PC-3 (cell line): ENCODE results near the gene LRP2. TPM values are rescaled to one million over a fixed set of nuclear protein-coding genes. Genes with fewer than 3 reads are reported as not detected.

Experiments used
- ATAC-seq: fragments of 200-7000 bp; cut with Tn5 transposase; 2 replicates; pipeline ENCODE4 v1.9.1; 2020; ENCODE audit warnings: mild to moderate bottlenecking, moderate library complexity
- BruUV-seq: library from RNA; stranded (reverse); fragments of 400-500 nt; replicated peaks from 2 replicates; lab custom pipeline; 2021; lab: Mats Ljungman, UMichigan
- CTCF ChIA-PET: fragments of 300-600 bp; sonication (Branson Sonifier 250); formaldehyde crosslinking; loops from one replicate; lab custom pipeline; 2022; ENCODE audit warnings: antibody characterized with exemption; lab: Charles Lee
- POLR2A ChIA-PET: fragments of 300-600 bp; sonication (Branson Sonifier 250); formaldehyde crosslinking; loops from one replicate; lab custom pipeline; 2022; ENCODE audit warnings: antibody characterized with exemption; ENCODE audit not compliant: unreplicated experiment; lab: Charles Lee
- DNase-seq: peaks from one replicate; pipeline ENCODE4 v3.0.0-alpha.2; 2015
- H2AFZ ChIP-seq: fragments of 300-600 bp; sonication (generic); 2 replicates; pipeline ENCODE4 v1.6.0; 2016; ENCODE audit warnings: antibody characterized with exemption, low read length
- H3F3A ChIP-seq: fragments of 300-600 bp; sonication (generic); one replicate; pipeline ENCODE4 v1.6.0; 2017; ENCODE audit warnings: antibody characterized with exemption, low read length, control low read depth, mild to moderate bottlenecking; ENCODE audit not compliant: unreplicated experiment
- H3K27ac ChIP-seq: fragments of 300-600 bp; sonication (generic); 2 replicates; pipeline ENCODE4 v1.5.1; 2016; ENCODE audit warnings: mild to moderate bottlenecking, low read length
- H3K27me3 ChIP-seq: fragments of 300-600 bp; sonication (generic); 2 replicates; pipeline ENCODE4 v1.6.1; 2016; ENCODE audit warnings: low read length, mixed read lengths
- H3K36me3 ChIP-seq: fragments of 300-600 bp; sonication (generic); 2 replicates; pipeline ENCODE4 v1.6.1; 2016; ENCODE audit warnings: low read depth, mixed run types, low read length, mixed read lengths
- H3K4me1 ChIP-seq: fragments of 300-600 bp; sonication (generic); 2 replicates; pipeline ENCODE4 v1.5.1; 2016; ENCODE audit warnings: low read length; ENCODE audit not compliant: insufficient read depth
- H3K4me2 ChIP-seq: fragments of 300-600 bp; sonication (generic); 2 replicates; pipeline ENCODE4 v1.6.0; 2016; ENCODE audit warnings: low read length
- H3K4me3 ChIP-seq: fragments of 300-600 bp; sonication (generic); 2 replicates; pipeline ENCODE4 v1.5.1; 2016; ENCODE audit warnings: mild to moderate bottlenecking, low read length, mixed read lengths
- H3K79me2 ChIP-seq: fragments of 300-600 bp; sonication (generic); 2 replicates; pipeline ENCODE4 v1.6.1; 2017; ENCODE audit warnings: low read length, mixed read lengths
- H3K9ac ChIP-seq: fragments of 300-600 bp; sonication (generic); 2 replicates; pipeline ENCODE4 v1.6.0; 2016; ENCODE audit warnings: mild to moderate bottlenecking, low read length
- H3K9me2 ChIP-seq: fragments of 300-600 bp; sonication (generic); replicated peaks from 2 replicates; pipeline ENCODE4 v1.6.1; 2016; ENCODE audit warnings: mixed run types, low read length, mixed read lengths
- H3K9me3 ChIP-seq: fragments of 300-600 bp; sonication (generic); 2 replicates; pipeline ENCODE4 v1.6.1; 2016; ENCODE audit warnings: low read length, mixed read lengths
- H4K20me1 ChIP-seq: fragments of 300-600 bp; sonication (generic); 2 replicates; pipeline ENCODE4 v1.6.1; 2016; ENCODE audit warnings: low read length, mixed read lengths
- EZH2 ChIP-seq: fragments of 300-600 bp; sonication (generic); IDR thresholded peaks from one replicate; pipeline ENCODE4 v1.6.1; 2017; ENCODE audit warnings: antibody characterized with exemption, mild to moderate bottlenecking, low read length; ENCODE audit not compliant: unreplicated experiment
- EZH2phosphoT487 ChIP-seq: fragments of 300-600 bp; sonication (generic); IDR thresholded peaks from 2 replicates; pipeline ENCODE4 v1.6.1; 2018; ENCODE audit warnings: mild to moderate bottlenecking, antibody characterized with exemption, low read length, borderline replicate concordance
- intact Hi-C: fragments of 100-400 bp; cut with micrococcal nuclease; formaldehyde crosslinking; loops from 2 replicates; pipeline ENCODE4 v1.9.0; 2023
- total RNA-seq: library from RNA; depleted of rRNA; stranded (reverse); fragments of >200 nt; gene quantifications from 2 replicates; pipeline ENCODE4 v1.2.3, GENCODE V29; 2014
- TF ChIP-seq, protein P1 (sequence below): fragments of 300-600 bp; sonication (generic); conservative IDR thresholded peaks from 2 replicates; pipeline ENCODE4 v1.5.1; 2017; ENCODE audit warnings: antibody characterized with exemption, low read depth, mild to moderate bottlenecking, low read length

The LRP2 gene
- total RNA-seq, 1 experiment from 2014 or later = not detected

DNA sequence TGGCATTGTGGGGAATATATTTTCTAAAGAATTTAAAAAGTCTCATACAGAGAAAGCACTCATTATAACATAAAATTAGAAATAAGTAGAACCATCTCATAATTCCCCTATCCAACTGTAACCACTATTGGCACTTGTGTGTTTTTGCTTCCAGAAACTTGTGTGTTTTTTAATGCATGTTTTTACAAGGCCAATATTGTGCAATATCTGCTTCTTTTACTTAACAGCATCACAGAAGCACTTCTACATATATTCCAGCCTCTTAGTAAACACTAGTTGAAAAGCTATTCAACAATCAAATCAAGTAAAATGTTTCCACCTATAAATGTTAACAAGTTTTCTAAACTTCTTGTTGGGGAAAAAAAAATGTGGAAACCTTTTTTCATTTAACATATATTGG lies 132.7 kb downstream of the LRP2 start:
- H3K9me3 ChIP-seq = no peaks in the 10 kb centered on the region
- TF ChIP-seq, protein P1, sequence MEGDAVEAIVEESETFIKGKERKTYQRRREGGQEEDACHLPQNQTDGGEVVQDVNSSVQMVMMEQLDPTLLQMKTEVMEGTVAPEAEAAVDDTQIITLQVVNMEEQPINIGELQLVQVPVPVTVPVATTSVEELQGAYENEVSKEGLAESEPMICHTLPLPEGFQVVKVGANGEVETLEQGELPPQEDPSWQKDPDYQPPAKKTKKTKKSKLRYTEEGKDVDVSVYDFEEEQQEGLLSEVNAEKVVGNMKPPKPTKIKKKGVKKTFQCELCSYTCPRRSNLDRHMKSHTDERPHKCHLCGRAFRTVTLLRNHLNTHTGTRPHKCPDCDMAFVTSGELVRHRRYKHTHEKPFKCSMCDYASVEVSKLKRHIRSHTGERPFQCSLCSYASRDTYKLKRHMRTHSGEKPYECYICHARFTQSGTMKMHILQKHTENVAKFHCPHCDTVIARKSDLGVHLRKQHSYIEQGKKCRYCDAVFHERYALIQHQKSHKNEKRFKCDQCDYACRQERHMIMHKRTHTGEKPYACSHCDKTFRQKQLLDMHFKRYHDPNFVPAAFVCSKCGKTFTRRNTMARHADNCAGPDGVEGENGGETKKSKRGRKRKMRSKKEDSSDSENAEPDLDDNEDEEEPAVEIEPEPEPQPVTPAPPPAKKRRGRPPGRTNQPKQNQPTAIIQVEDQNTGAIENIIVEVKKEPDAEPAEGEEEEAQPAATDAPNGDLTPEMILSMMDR = no peak
- TF ChIP-seq EZH2phosphoT487 (no peak), EZH2 (no peak)
- intact Hi-C loops = no loop called here
- ChIA-PET POLR2A (no interaction called here), CTCF (no interaction called here)
- no peaks in the 10 kb centered on the region for H3F3A ChIP-seq
- H3K27me3 ChIP-seq = peaks cover 53% of the 10 kb centered on the region
- H3K4me2 ChIP-seq = no peak overlapping the region
- no peaks in the 10 kb centered on the region for H3K4me1 ChIP-seq
- no peak overlapping the region for H3K4me3 ChIP-seq
- H3K79me2 ChIP-seq = no peaks in the 10 kb centered on the region
- no peak overlapping the region for H3K9ac ChIP-seq
- H3K9me2 ChIP-seq = no peaks in the 10 kb centered on the region
- ATAC-seq (no peak), DNase-seq (no peak)
- H3K36me3 ChIP-seq = no peaks in the 10 kb centered on the region
- BruUV-seq = no TSS peak
- H2AFZ ChIP-seq = no peak overlapping the region
- no peaks in the 10 kb centered on the region for H4K20me1 ChIP-seq
- H3K27ac ChIP-seq = no peak overlapping the region

- H3K79me2 ChIP-seq = no peaks in the 10 kb centered on the region
- no peaks in the 10 kb centered on the region for H3K9me2 ChIP-seq
- no peaks in the 10 kb centered on the region for H3K9me3 ChIP-seq
- H3K36me3 ChIP-seq = no peaks in the 10 kb centered on the region
- no peak for DNase-seq
- ATAC-seq = no peak
- no peak overlapping the region for H3K4me2 ChIP-seq
- no TSS peak for BruUV-seq
- TF ChIP-seq EZH2 = no peak
- TF ChIP-seq EZH2phosphoT487 = no peak
- TF ChIP-seq, protein P1 = no peak
- intact Hi-C loops = no loop called here
- no peaks in the 10 kb centered on the region for H3F3A ChIP-seq
- peaks cover 33% of the 10 kb centered on the region for H3K27me3 ChIP-seq
- no peak overlapping the region for H3K27ac ChIP-seq
- no peak overlapping the region for H3K4me3 ChIP-seq
- POLR2A ChIA-PET = no interaction called here
- H4K20me1 ChIP-seq = no peaks in the 10 kb centered on the region
- CTCF ChIA-PET = no interaction called here
- H2AFZ ChIP-seq = no peak overlapping the region
- H3K4me1 ChIP-seq = 0 out of 2 replicates have a peak, but pooled peaks cover 3% of the 10 kb centered on the region
- H3K9ac ChIP-seq = no peak overlapping the region
Observed at GRCh38 chr2:169225906-169226305, 136.4 kb downstream of the LRP2 start.

- TF ChIP-seq, protein P1 = no peak
- TF ChIP-seq EZH2phosphoT487 (no peak), EZH2 (no peak)
- Histone ChIP-seq H2AFZ (no peak overlapping the region), H3K4me3 (no peak overlapping the region), H3K4me2 (no peak overlapping the region), H3F3A (no peaks in the 10 kb centered on the region), H3K4me1 (0 out of 2 replicates have a peak, but pooled peaks cover 3% of the 10 kb centered on the region), H3K9ac (no peak overlapping the region), H3K9me3 (no peaks in the 10 kb centered on the region), H3K27me3 (peaks cover 26% of the 10 kb centered on the region), H3K79me2 (no peaks in the 10 kb centered on the region), H3K9me2 (no peaks in the 10 kb centered on the region), H3K36me3 (no peaks in the 10 kb centered on the region), H3K27ac (no peak overlapping the region), H4K20me1 (no peaks in the 10 kb centered on the region)
- DNase-seq (no peak), ATAC-seq (no peak)
- ChIA-PET CTCF (no interaction called here), POLR2A (no interaction called here)
- intact Hi-C loops = no loop called here
- BruUV-seq = no TSS peak
Observed at GRCh38 chr2:169225233-169225750, 137.0 kb downstream of the LRP2 start.
